NCI-H774 (cell line): ENCODE data around the gene HECTD1.
"Not testable (repeated sequence)": the region's sequence is repeated elsewhere in the genome, so short reads cannot be mapped to it uniquely, and the experiment has no call there.

Source experiments
- DNase-seq: peaks from one replicate; lab custom pipeline; 2025; lab: John Stamatoyannopoulos, UW

The HECTD1 gene

DNA sequence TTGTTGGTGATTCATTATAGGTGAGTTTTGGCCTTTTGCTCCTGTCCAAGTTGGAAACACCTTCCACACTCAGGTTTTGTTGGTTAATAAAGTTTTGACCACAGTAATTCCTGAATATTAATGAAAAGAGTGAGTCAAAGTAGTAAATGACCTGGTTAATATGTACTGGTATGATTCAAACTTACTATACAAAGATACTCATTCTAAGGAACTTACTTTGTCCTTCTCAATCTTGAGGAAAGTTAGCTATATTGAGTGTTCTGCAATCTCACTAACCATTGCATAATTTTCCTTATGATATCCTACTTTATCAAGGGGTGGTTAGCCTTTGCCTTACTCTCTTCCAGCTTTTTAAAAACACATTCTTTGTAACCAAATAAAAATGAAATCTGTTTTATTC is 20.9 kb upstream of the HECTD1 start:
- no peak for DNase-seq

DNA sequence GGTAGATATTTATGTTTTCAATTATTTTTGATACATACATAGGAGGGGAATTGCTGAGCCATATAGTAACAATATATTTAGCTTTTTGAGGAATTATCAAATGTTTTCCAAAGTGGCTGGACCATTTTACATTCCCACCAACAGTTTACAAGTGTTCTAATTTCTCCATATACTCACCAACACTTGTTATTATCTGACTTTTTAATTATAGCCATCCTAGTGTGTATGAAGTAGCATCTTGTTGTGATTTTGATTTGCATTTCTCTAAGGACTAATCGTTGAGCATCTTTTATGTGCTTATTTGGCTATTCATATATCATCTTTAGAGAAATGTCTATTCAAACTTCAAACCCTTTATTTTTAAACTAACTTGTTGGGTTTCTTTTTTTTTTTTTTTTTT is 17.2 kb upstream of the HECTD1 start:
- no peak for DNase-seq

DNA sequence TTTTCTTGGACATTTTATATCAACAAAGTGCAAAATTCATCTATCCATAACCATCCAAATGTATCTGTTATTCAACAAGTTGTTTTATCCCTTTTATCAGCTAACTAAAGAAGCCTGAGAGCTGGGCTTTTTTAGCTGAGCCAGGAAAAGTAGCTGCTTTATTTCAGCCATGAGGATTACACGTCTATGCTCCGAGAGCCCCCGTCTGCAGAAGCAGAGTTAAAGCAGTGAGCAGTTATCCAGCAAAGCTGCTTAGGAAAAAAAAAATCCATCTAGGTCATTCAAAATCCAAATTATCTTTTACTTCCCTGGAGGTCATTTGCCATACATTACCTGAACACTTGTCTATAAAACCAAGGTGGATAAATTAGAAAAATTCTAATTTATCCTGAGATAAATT is 15.7 kb upstream of the HECTD1 start:
- no peak for DNase-seq

DNA sequence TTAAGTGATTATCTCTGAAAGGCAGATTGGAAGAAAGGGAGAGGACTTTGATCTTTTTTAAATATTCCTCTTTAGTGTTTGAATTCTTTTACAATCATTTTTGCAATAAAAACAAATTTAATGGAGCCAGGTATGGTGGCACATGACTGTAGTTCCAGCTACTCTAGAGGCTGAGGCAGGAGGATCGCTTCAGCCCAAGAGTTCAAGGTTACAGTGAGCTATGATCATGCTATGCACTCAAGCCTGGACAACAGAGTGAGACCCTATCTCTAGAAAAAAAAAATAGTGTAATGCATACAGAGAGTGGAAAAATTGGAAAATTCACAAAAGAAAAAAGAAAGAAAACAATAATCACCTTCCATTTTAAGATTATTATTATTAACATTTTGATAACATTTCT is 15.2 kb upstream of the HECTD1 start:
- DNase-seq = no peak

DNA sequence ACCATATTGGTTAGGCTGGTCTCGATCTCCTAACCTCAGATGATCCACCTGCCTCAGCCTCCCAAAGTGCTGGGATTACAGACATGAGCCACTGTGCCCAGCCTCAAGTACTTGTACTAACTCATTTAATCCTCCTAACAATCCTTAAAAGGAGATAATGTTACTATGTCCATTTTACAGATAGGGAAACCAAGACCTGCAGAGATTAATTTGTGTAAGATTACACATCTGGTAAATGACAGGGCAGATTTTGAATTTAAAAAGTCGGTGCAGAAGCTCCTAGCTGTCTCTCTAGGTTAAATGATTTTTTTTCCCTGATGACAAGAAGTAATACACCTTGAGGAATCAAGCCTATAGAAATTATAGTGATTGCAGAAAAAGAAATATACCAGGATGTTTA is 13.7 kb upstream of the HECTD1 start:
- DNase-seq = no peak

DNA sequence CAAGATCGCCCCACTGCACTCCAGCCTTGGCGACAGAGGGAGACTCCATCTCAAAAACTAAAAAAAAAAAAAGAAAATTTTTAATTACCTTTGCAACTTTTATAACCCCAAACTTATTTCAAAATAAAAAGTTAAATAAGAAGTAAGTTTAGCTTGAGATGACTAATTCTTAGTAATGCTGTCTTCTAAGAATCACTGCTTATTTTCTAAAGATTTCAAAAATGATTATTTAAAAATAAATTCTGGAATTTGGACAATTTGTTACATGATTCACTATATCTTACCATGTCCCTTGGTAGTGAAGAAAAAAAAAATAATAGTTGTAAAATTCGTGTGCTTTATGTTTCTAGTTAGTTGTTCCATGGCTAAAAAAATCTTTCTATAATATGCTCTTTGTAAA is 11.6 kb upstream of the HECTD1 start:
- DNase-seq = no peak

DNA sequence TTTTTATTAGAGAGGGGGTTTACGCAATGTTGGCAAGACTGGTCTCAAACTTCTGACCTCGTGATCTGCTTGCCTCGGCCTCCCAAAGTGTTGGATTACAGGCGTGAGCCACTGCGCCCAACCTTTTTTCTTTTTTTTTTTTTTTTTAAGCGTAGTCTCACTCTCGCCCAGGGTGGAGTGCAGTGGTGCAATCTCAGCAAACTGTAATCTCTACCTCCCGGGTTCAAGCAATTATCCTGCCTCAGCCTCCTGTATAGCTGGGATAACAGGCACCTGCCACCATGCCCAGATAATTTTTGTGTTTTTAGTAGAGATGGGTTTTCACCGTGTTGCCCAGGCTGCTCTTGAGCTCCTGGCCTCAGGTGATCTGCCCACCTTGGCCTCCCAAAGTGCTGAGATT is 8.8 kb upstream of the HECTD1 start:
- DNase-seq = no peak

DNA sequence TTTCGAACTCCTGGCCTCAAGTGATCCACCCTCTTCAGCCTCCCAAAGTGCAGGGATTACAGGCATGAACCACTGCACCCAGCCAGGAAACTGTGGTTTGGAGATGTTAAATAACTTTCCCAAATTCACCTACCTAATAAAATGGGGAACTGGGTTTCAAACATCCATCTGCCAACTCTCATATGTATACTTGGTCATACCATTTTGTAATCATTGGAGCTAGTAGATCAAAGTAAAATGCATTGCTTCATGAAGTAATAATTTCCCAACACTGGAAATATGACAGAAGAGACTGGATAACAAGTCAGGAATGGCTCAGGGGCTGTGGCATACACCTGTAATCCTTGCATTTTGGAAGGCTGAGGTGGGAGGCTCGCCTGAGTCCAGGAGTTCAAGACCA is 5.3 kb upstream of the HECTD1 start:
- no peak for DNase-seq

DNA sequence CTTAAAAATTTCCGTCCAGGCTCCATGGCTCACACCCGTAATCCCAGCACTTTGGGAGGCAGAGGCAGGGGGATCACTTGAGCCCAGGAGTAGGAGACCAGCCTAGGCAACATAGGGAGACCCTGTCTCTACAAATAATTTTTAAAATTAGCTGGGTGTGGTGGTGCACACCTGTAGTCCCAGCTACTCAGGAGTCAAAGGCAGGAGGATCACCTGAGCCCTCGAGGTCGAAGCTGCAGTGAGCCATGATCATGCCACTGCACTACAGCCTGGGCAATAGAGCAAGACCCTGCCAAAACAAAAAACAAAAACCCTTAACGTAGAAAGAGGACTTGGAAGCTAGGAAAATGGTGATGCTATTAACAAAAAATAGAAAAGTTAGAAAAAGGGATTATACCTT is 2.0 kb upstream of the HECTD1 start:
- no peak for DNase-seq

DNA sequence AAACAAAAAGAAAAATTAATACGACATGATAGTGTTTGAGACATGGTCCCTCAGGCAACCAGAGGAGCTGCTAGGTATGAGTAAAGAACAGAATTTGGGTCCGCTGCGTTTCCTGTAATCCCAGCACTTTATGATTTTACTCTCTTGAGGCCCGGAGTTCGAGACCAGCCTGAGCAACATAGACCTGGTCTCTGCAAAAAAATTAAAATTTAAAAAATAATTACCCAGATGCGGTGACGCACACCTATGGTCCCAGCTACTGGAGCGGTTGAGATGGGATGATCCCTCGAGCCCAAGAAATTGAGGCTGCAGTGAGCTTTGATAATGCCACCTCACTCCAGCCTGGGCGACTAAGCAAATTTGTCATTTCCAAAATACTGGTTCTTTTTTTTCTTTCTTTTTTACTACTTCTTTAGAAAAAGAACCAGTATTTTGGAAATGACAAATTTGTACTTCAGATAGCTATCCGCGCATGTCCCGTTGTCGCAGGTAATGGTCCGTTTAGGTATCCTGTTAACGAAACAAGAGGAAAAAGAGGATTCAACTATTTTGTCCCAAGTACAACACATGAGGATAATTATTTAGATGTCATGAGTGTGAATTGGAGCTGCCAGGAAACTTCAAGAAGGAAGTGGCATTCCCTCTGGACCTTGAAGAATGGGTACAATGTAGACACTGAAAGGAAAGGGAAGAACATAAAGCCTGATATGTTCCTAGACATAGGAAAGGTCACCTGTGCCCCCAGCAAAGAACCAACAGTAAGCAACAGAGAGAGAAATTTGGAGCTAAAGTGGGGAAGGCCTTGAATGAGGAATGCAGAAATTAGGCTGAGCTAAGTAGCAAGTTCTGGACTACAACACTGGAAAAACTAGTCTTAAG is 1.2 kb upstream of the HECTD1 start:
- no peak for DNase-seq

DNA sequence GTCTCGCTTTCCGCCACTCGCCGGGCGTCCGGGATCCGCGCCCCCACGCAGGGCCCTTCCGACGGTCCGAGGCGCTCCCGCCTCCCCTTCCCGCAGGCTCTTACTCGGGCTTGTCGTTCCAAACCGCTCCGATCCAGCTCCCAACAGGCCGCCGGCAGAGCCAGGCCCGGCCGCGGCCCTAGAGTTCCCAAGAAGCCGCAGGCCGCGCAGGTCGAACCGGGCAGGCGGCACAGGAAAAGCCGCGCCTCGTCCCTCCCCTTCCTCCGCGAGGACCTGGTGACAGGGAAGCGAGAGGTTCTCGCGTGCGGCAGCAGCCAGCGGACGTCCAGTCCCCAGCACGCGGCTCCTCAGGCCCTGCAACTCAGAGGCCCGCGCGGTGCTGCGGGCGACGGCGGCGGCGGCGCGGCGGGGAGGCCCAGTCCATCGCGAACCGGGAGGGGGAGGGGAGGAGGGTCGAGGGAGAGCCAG is 272 bp downstream of the HECTD1 start:
- peak; percentile 80 for DNase-seq

DNA sequence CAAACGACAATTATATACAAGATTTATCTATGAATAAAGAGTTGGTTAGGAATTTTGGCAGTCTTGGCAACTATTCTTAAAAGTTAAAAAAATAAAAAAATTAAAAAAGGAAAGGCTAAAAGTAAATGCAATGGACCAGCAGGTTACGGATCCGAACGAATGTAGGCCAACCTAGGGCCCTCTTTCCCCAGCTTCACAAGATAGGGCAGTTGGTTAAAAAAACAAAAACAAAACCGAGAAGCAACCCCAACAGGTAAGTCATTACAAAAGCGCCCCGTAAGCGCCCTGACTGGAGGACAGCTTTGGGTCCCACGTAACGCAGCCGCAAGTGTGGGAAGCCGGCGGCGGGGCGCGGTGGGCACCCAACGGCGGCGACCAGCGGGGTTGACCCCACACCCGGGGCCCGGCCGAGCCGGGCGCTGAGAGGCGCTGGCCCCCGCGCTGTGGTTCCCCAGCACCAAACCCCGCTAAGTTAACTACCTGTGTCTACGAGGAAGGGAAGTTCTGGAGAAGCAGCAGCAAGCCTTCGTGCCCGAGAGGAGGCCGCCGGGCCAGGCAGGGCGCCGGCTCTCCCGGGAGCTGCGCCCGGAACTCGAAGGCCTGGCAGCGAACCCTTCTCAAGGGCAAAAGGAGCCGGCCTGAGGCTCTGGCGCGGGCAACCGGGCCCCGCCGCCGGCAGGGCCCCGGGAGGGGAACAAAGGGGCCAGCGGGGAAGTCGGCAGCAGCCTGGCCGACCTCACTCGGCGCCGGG is 882 bp downstream of the HECTD1 start:
- DNase-seq = peak; percentile 15

DNA sequence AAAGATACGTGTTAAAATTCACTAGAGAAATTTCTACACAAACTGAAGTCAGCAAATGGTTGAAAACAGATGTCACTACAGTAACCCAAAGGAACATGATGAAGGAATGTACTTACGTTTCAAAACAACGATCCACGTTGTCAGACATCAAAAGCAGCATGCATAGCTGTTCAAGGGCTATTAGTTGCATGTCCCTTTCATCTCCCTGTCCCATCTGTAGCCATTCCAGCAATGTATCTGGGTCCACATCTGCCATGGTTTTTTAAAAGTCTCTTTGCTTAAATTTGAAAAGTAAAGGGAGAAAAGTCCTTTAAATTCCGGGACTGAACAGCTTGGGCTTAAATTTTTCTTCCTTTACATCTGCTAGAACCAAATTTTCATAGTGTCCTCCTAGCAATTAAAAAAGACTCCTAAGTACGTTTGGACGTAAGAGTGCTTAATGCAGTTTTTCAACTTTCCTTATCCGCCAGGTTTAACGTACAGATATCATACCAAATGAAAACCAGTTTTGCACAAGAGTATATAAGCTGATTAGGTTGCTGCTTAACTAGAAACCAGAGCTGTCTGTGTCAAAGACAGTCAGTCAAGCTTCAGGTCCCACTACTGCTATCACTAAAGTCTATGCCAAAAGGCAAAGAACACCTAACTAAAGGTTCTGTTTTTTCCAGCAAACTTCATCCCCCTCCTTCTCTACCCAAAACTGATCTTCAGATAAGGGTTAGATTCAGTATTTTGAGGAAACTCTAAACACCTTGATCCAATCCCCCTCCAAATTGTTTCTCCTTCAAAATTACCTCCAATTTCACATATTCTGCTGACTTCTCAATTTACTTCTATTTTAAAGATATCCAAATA is 1.7 kb downstream of the HECTD1 start:
- no peak for DNase-seq

DNA sequence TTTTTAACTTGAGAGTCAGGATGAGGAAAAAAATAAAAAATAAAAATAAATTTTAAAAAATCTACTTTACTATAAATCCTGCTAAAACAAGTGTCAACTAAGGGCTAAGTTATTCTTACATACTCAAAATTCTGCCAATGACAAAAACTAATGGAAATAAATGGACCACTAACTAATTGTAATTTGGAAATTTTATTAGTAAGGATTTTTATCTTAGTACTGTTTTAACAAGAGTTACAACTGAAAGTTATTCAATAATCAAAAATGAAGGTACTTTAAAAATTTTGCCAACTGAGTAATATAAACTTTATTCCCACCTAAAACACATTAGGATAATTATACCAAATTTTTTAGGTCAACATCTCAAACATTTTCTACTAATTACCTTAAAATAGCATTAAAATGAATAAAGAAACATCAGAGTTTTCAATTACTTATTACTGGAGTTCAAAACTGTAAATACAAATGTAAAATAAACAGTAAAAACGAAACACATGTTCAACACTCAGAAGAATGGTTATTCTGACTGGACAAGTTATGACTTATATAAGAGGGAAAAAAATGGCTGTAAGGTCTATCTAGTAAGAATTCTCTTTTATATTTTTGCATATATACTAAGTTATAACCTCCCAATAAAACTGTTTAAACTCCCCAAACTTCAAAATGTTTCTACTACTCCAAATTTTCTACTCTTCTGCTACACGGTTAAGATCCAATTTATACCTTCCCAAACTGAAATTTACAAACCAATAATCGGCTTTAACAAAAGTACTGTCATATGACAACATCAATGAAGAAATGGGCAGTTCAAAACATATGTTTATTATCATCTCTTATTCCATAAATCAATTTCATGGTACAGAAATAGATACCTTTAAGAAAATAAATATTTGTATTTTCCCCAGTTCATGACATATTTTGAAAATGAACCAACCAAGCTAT is 2.7 kb downstream of the HECTD1 start:
- DNase-seq = no peak

DNA sequence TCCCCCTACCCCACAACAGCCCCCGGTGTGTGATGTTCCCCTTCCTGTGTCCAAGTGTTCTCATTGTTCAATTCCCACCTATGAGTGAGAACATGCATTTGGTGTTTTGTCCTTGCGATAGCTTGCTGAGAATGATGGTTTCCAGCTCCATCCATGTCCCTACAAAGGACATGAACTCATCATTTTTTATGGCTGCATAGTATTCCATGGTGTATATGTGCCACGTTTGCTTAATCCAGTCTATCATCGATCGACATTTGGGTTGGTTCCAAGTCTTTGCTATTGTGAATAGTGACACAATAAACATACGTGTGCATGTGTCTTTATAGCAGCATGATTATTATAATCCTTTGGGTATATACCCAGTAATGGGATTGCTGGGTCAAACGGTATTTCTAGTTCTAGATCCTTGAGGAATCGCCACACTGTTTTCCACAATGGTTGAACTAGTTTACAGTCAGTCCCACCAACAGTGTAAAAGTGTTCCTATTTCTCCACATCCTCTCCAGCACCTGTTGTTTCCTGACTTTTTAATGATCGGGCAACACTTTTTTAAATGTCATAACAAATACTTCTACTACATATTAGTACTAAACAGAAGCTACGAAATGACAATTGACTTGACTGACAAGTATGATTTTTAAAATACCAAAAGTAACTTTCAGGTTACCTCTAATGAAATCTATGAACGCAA is 3.5 kb downstream of the HECTD1 start:
- DNase-seq = not testable (repeated sequence)

DNA sequence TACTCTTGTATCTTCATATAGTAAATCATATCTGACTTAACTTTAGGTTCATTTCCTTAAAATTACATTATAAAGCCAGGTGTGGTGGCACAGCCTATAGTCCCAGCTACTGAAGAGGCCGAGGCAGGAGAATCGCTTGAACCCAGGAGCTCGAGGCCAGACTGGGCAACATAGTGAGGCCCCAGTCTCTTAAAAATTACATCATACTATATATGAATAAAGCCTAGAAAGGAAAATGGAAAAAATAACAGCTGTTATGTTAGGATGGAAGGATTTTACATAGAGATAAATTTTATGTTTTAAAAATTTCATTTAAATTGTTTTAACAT is 4.2 kb downstream of the HECTD1 start:
- DNase-seq = no peak

DNA sequence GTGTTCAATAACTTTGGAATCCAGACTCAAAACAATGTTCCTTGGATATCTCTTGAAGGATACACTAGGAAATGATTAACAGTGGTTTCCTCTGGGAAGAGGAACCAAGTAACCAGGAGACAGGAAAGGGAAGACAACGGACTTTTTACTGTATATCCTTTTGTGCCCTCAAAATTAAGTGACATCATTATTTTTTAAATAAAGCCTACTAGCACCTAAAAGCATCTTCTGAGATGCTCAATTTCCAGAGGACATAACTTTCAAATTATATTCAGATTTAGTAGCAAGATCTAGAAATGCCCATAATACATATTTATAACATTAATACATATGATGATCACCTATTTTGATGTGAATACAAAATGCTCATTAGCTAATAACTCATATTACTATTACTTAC is 6.5 kb downstream of the HECTD1 start:
- no peak for DNase-seq

DNA sequence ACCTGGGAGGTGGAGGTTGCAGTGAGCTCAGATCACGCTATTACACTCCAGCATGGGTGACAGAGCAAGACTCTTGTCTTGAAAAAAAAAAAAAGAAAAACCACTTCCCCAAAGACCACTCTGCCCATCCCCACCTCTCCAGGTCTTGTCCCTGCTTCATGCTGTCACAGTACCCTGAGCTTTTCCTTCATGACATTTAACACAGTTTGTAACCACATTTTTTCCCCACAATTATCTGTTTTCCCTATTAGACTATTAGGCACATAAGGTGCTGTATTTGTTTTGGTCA is 6.9 kb downstream of the HECTD1 start:
- no peak for DNase-seq

DNA sequence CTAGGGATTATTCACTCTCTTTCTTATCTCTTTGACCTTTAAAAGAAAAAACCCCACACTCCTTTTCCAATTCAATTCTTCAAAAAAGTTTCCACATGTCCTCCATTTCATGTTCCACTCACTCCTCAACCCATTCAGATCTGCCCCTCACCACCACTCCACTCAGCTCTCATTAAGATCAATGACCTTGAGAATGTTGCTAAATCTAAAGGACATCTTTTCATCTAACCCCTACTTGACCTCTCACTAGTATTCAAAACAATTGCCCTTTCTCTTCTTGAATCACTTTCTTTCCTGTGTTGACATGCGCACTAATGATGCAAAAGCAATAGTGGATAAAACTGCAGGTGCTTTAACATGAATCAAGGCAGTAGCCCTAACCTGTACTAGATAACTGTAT is 9.9 kb downstream of the HECTD1 start:
- DNase-seq = no peak

DNA sequence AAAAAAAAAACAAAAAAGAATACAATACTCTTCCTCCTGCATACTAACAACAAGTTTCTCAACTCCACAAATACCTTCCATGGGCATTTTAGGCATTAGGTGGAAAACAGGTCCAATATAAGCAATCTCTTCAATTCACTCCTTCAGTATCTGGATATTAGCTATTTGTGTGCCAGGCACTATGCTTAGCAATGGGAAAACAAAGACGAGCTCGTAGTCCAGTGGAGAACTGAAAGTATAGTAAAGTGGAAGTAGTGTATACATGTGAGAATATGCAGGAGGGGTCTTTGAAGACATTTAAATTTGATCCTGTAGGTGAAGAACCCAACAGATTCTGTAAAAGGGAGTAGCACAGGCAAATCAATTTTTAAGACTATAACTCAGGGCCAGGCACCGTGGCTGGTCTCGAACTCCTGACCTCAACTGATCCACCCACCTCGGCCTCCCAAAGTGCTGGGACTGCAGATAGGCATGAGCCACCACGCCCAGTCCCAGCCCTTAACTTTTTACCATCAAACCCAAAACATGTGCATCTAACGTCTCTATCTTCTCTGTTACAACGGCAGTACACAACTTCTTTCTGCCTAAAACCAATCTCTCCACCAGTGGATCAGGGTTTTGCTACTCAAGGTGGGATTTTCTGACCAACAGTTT is 10.6 kb downstream of the HECTD1 start:
- no peak for DNase-seq

DNA sequence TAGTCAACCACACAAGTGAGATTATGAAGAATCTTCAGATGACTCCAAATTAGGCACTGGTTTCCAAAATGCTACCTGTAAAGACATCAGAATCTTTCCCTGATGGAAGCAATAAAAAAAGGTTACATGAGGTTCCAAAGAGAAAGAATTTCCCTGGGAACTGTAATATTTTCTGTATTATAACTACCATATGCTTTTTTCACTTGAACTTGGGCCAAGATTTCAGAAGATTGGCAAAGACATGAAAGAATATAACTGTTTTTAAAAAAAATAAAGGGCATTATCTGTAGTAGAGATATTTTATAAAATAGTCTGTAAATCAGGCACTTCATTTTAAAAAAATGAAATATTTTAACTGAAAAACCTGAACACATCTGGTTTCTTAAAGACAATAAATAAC is 12.9 kb downstream of the HECTD1 start:
- no peak for DNase-seq
